Naive thymus-derived CD8-positive, alpha-beta T cell (primary cell): ENCODE measurements around the gene NAPEPLD. TPM values are rescaled to one million over a fixed set of nuclear protein-coding genes. Genes with fewer than 3 reads are reported as not detected.
"Not testable (repeated sequence)": the region's sequence is repeated elsewhere in the genome, so short reads cannot be mapped to it uniquely, and the experiment has no call there.

Source experiments
- ATAC-seq, 2 donors: fragments of 150-1000 bp; cut with Tn5 transposase in 1 of 2; sonication (Bioruptor Pico), chemical (Tn5 transposase) in 1 of 2; 1 replicate in 1 of 2; 2 replicates in 1 of 2; pipeline ENCODE4 v1.10.0; 2021; ENCODE audit warnings: mild to moderate bottlenecking in 2 of 2, moderate library complexity in 2 of 2
- POLR2A ChIA-PET: fragments of 350-600 bp; sonication (Branson Sonifier 250); formaldehyde crosslinking; loops from one replicate; lab custom pipeline; 2021; ENCODE audit warnings: antibody characterized with exemption; lab: Charles Lee
- DNase-seq, 10 donors: peaks; one replicate each; pipeline versions ENCODE4 v3.0.0 to v3.0.0-alpha.2; 2020 to 2022
- H3K27ac Mint-ChIP-seq, 10 donors: one replicate each; pipeline ENCODE4 v1.8.0; 2020 to 2022; ENCODE audit warnings: mild to moderate bottlenecking in 10 of 10, mixed read lengths in 10 of 10, moderate library complexity in 4 of 10, inconsistent platforms in 1 of 10
- H3K27me3 Mint-ChIP-seq, 5 donors: one replicate each; pipeline ENCODE4 v1.8.0; 2021 to 2022; ENCODE audit warnings: mixed read lengths in 5 of 5
- H3K36me3 Mint-ChIP-seq, 3 donors: one replicate each; pipeline ENCODE4 v1.8.0; 2020 to 2022; ENCODE audit warnings: mixed read lengths in 3 of 3, mild to moderate bottlenecking in 2 of 3, inconsistent platforms in 1 of 3
- H3K4me1 Mint-ChIP-seq, 4 donors: one replicate each; pipeline ENCODE4 v1.8.0; 2021 to 2022; ENCODE audit warnings: mixed read lengths in 4 of 4
- H3K4me3 Mint-ChIP-seq, 10 donors: one replicate each; pipeline ENCODE4 v1.8.0; 2020 to 2022; ENCODE audit warnings: mild to moderate bottlenecking in 10 of 10, mixed read lengths in 10 of 10, moderate library complexity in 6 of 10, inconsistent platforms in 1 of 10
- H3K9me3 Mint-ChIP-seq, 9 donors: one replicate each; pipeline ENCODE4 v1.8.0; 2020 to 2022; ENCODE audit warnings: mixed read lengths in 9 of 9, mild to moderate bottlenecking in 3 of 9, inconsistent platforms in 1 of 9, moderate library complexity in 1 of 9
- polyA plus RNA-seq, 3 donors: library from polyadenylated mRNA; unstranded; fragments of 300-500 nt; fragmentation: Illumina TruSeq; gene quantifications; one replicate each; pipeline ENCODE4 v1.2.3, GENCODE V29; 2021
- total RNA-seq, 8 experiments: library from RNA in 2 of 8; stranded (reverse) in 2 of 8; gene quantifications; one replicate each; pipeline ENCODE4 v1.2.3 and lab custom pipeline; 2021 to 2026

NAPEPLD gene
- total and polyA plus RNA-seq, 5 experiments from 2014 or later, result 4.9 to 16.9 (median 8.2) TPM

- Mint-ChIP-seq H3K27ac (no peak overlapping the region), H3K27me3 (peaks cover 0 to 7% (median 1%) of the 10 kb centered on the region in 5 donors), H3K4me3 (no peak overlapping the region), H3K9me3 (no peaks in the 10 kb centered on the region), H3K4me1 (peaks cover 13 to 21% (median 15%) of the 10 kb centered on the region in 4 donors), H3K36me3 (peaks cover 0 to 2% (median 0%) of the 10 kb centered on the region in 3 donors)
- POLR2A ChIA-PET, result no interaction called here
- ATAC-seq, result no peak
- no peak for DNase-seq
Measured at GRCh38 chr7:103154042-103154441, 5.1 kb upstream of the NAPEPLD start.

GRCh38 chr7:103152744-103153617 lies 4.1 kb upstream of the NAPEPLD start:
- ATAC-seq, H3K9me3 Mint-ChIP-seq, H3K27me3 Mint-ChIP-seq, POLR2A ChIA-PET, H3K36me3 Mint-ChIP-seq, DNase-seq: not testable (repeated sequence)
- peak overlapping the region in 1 of 10 donors; percentile 51 for H3K4me3 Mint-ChIP-seq
- peak overlapping the region in 1 of 10 donors; percentile 76 for H3K27ac Mint-ChIP-seq
- H3K4me1 Mint-ChIP-seq, result peaks cover 11 to 31% (median 23%) of the 10 kb centered on the region in 4 donors

- DNase-seq, H3K36me3 Mint-ChIP-seq, H3K9me3 Mint-ChIP-seq, H3K27me3 Mint-ChIP-seq, H3K27ac Mint-ChIP-seq, ATAC-seq: not testable (repeated sequence)
- peak overlapping the region in 1 of 10 donors; percentile 51 for H3K4me3 Mint-ChIP-seq
- POLR2A ChIA-PET, result interaction anchor here (0.8 kb wide), 1 partner anchor 77 kb away, joined by 3 read pairs; the partner anchor contains the start of genes ARMC10 and FBXL13
- peaks cover 15 to 38% (median 30%) of the 10 kb centered on the region in 4 donors for H3K4me1 Mint-ChIP-seq
Measured at GRCh38 chr7:103151993-103152676, 3.2 kb upstream of the NAPEPLD start.

DNA sequence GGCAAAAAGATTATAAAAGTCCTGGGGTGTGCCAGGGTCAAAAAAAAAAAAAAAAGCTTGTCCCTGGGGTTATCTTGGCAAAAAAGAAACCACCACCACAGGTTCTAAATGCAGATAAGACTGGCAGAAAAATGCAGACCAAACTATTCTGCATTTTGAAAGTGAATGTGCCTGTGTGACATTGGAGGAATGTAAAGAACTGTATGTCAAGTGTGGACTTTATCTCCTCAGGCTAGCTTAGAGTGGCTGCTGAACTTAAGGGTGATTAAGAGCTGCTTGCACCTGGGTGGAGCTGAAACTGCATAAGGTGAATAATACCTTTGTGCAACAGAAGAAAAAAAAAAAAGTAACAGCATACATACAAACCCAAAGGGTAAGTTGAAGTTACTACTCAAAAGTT lies 1.3 kb upstream of the NAPEPLD start:
- no peak for DNase-seq
- H3K27ac Mint-ChIP-seq, result peak overlapping the region in 9 of 10 donors; percentile 29 to 98 (median 93)
- no peak for ATAC-seq
- H3K4me3 Mint-ChIP-seq, result peak overlapping the region in 9 of 10 donors; percentile 20 to 99 (median 87)
- H3K36me3 Mint-ChIP-seq, result peaks cover 0 to 4% (median 2%) of the 10 kb centered on the region in 3 donors
- POLR2A ChIA-PET, result interaction anchor here (1.2 to 3.4 kb wide), 3 partner anchors 75 to 198 kb away, joined by 3 to 26 read pairs (median 8); partner anchors contain the start of genes ARMC10 and FBXL13
- peaks cover 17 to 46% (median 42%) of the 10 kb centered on the region in 4 donors for H3K4me1 Mint-ChIP-seq
- peaks cover 0 to 7% (median 0%) of the 10 kb centered on the region in 5 donors for H3K27me3 Mint-ChIP-seq
- no peaks in the 10 kb centered on the region for H3K9me3 Mint-ChIP-seq

DNA sequence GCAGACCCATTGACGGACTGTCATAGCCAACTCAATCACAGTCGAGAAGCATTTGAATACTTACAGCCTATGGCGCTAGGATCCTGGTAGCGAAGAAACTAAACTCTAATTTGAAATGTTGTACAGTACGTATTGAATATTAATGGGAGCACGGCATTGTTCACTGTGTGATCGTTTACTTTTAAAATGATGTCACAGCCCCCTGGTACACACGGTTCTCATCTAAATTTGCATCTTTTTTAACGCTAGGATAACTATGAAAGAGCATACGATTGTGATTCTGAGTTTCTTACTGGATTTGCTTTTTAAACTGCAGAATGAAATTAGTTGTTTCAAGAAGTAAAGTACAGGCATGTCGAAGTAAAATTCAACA lies 895 bp upstream of the NAPEPLD start:
- DNase-seq, result no peak
- Mint-ChIP-seq H3K27me3 (peaks cover 0 to 7% (median 0%) of the 10 kb centered on the region in 5 donors), H3K4me1 (peaks cover 17 to 46% (median 43%) of the 10 kb centered on the region in 4 donors), H3K27ac (peak overlapping the region; percentile 86 to 98 (median 95)), H3K36me3 (peaks cover 0 to 4% (median 2%) of the 10 kb centered on the region in 3 donors), H3K4me3 (peak overlapping the region; percentile 79 to 99 (median 91)), H3K9me3 (no peaks in the 10 kb centered on the region)
- POLR2A ChIA-PET, result interaction anchor here (0.8 to 3.4 kb wide), 4 partner anchors 74 to 198 kb away, joined by 3 to 26 read pairs (median 6); partner anchors contain the start of genes ARMC10 and FBXL13
- peak in 1 of 2 donors; percentile 11 for ATAC-seq

DNA sequence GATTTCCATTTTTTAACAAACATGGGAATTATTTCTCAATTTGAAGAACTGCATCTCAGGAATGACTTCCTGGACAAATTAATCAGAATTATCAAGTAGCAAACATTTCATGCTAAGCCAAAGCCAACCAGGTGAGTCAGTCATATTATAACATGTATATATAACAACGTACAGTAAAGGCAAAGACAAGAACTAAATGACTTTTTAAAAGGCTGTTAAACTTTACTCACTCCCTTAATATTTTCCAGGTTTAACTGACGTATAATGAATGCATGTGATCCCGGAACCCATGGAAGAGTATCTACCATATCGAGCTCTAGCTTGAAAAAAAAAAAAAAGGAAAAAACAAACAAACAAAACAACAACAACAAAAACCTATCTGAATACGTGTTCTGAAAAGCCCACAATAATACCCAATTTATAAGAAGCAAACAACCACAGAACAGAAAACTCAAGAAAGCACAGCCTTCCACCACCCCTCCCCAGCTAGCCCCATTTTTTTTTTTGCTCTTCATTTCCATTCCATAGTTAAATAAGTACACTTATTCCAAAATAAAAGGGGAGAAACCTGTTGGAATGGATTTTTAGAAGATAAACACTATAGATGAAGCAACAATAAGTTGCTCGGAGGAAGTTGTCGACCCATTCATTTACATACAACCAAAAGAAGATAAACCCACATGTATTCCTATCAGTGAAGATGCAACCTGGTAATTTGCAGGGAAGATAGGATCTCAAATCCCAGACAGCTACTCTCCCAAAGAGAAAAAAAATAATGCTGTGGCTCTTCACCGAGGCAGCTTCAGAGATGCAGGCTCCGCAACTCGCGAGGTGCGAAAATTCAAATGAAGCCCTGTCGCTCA lies 537 bp downstream of the NAPEPLD start:
- Mint-ChIP-seq H3K4me3 (peak overlapping the region; percentile 91 to 99 (median 98)), H3K36me3 (peaks cover 0 to 6% (median 4%) of the 10 kb centered on the region in 3 donors), H3K27ac (peak overlapping the region; percentile 86 to 99 (median 98)), H3K4me1 (peaks cover 17 to 48% (median 44%) of the 10 kb centered on the region in 4 donors), H3K27me3 (peaks cover 0 to 7% (median 0%) of the 10 kb centered on the region in 5 donors), H3K9me3 (peaks cover 0 to 4% (median 0%) of the 10 kb centered on the region in 9 donors)
- no peak for ATAC-seq
- POLR2A ChIA-PET, result interaction anchor here (0.6 to 3.4 kb wide), 5 partner anchors 9 to 196 kb away, joined by 3 to 26 read pairs (median 5); partner anchors contain the start of genes ARMC10, DNAJC2 and FBXL13
- DNase-seq, result no peak

DNA sequence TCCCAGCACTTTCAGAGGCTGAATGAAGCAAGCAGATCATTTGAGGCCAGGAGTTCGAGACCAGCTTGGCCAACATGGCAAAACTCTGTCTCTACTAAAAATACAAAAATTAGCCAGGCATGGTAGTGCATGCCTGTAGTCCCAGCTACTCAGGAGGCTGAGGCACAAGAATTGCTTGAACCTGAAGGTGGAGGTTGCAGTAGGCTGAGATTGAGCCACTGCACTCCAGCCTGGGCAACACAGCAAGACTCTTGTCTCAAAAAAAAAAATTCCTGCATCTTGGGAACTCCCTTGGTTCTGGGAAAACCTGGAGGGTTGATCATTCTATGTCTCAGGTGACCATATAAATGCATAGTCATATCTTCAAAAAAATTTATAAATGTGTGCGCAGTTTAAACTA lies 4.1 kb downstream of the NAPEPLD start:
- Mint-ChIP-seq H3K27ac (peak overlapping the region in 2 of 10 donors; percentile 27 to 45), H3K36me3 (peaks cover 8 to 25% (median 13%) of the 10 kb centered on the region in 3 donors), H3K4me1 (peaks cover 16 to 47% (median 38%) of the 10 kb centered on the region in 4 donors)
- H3K9me3 Mint-ChIP-seq, DNase-seq, ATAC-seq, H3K4me3 Mint-ChIP-seq, H3K27me3 Mint-ChIP-seq, POLR2A ChIA-PET: not testable (repeated sequence)

- POLR2A ChIA-PET, result no interaction called here
- H3K4me3 Mint-ChIP-seq, result no peak overlapping the region
- no peak overlapping the region for H3K27ac Mint-ChIP-seq
- no peak for DNase-seq
- H3K27me3 Mint-ChIP-seq, result no peaks in the 10 kb centered on the region
- peaks cover 0 to 9% (median 0%) of the 10 kb centered on the region in 9 donors for H3K9me3 Mint-ChIP-seq
- H3K36me3 Mint-ChIP-seq, result peaks cover 9 to 25% (median 12%) of the 10 kb centered on the region in 3 donors
- H3K4me1 Mint-ChIP-seq, result peaks cover 16 to 43% (median 34%) of the 10 kb centered on the region in 4 donors
- no peak for ATAC-seq
Measured at GRCh38 chr7:103143868-103144267, 5.0 kb downstream of the NAPEPLD start.

DNA sequence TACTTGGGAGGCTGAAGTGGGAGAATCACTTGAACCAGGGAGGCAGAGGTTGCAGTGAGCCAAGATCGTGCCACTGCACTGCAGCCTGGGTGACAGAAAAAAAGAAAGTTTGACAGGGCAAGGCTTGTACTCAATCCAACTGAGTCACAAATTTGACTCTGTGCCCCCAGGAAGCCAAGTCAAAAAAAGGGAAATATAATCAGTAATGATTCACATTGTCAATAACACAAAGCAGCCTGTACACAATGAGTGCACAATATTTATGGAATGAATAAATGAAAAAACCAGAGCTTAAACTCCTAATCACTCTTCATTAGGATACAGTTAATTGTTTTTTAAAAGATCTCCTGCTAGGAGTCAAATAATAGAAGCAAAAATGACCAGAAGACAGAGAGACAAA lies 6.4 kb downstream of the NAPEPLD start:
- no peaks in the 10 kb centered on the region for H3K27me3 Mint-ChIP-seq
- ATAC-seq (no peak), DNase-seq (no peak)
- peaks cover 8 to 30% (median 23%) of the 10 kb centered on the region in 4 donors for H3K4me1 Mint-ChIP-seq
- H3K4me3 Mint-ChIP-seq, result no peak overlapping the region
- H3K27ac Mint-ChIP-seq, result no peak overlapping the region
- H3K9me3 Mint-ChIP-seq, result peaks cover 0 to 9% (median 0%) of the 10 kb centered on the region in 9 donors
- POLR2A ChIA-PET, result no interaction called here
- H3K36me3 Mint-ChIP-seq, result peaks cover 8 to 25% (median 10%) of the 10 kb centered on the region in 3 donors

GRCh38 chr7:103141753-103142404 lies 7.0 kb downstream of the NAPEPLD start:
- Mint-ChIP-seq H3K9me3 (peaks cover 0 to 9% (median 0%) of the 10 kb centered on the region in 9 donors), H3K4me3 (no peak overlapping the region), H3K27ac (no peak overlapping the region), H3K36me3 (peaks cover 8 to 25% (median 10%) of the 10 kb centered on the region in 3 donors), H3K4me1 (peaks cover 6 to 23% (median 17%) of the 10 kb centered on the region in 4 donors), H3K27me3 (no peaks in the 10 kb centered on the region)
- POLR2A ChIA-PET, result no interaction called here
- ATAC-seq, result no peak
- no peak for DNase-seq

DNA sequence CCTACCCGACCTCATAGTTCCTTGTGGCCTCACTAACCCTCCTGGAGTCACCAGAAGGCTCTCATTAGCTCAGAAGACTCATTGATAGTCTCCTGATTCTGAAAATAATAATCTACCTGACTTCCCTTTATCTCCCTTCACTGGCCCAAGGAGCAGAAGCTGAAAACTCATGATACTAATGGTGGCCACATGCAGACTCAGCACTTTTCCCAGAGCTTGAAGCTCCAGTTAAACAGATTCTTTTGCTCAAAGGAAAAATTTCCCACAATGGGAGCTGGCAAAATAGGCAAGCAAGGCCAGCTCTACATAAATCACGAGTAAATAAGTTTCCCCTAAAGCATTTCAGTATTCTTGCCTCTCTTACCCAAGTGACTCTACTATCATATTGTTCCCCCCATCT lies 8.2 kb downstream of the NAPEPLD start:
- H3K27me3 Mint-ChIP-seq, result no peaks in the 10 kb centered on the region
- H3K27ac Mint-ChIP-seq, result no peak overlapping the region
- H3K36me3 Mint-ChIP-seq, result peaks cover 8 to 25% (median 10%) of the 10 kb centered on the region in 3 donors
- ATAC-seq, result no peak
- H3K9me3 Mint-ChIP-seq, result peaks cover 0 to 9% (median 0%) of the 10 kb centered on the region in 9 donors
- no peak for DNase-seq
- peaks cover 2 to 12% (median 8%) of the 10 kb centered on the region in 4 donors for H3K4me1 Mint-ChIP-seq
- POLR2A ChIA-PET, result no interaction called here
- no peak overlapping the region for H3K4me3 Mint-ChIP-seq
